ENCODE measurements around the gene SCRN1. TPM values are rescaled to one million over a fixed set of nuclear protein-coding genes. Genes with fewer than 3 reads are reported as not detected.

The SCRN1 gene
- total RNA-seq, 4 donors from 2014 or later: 15.0 to 24.5 (median 17.3) TPM

DNA sequence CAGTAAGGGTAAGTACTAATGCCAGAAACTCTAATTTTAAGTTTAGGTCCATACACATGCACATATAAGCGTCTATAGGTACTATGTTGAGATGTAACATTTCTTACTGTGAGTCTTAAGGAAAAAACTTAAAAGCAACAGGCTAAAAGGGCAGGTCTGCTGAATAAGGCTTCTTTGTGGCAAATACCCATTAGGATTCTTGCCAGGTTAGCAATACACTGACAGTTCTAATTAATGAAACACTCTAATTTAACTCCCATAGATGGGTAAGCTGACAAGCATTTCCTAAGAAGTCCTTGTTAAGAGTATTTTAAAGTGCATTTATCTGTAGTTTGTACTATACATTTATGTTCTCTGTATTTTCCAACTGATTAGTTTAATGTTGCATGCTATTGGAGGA is 14.0 kb downstream of the SCRN1 start:
- 90 to 93% methylated on average over 1 of the region's 1 CpG for WGBS, 2 donors (ENCODE audit: low coverage in 1 of 2)
- Histone ChIP-seq H3K36me3 (no peaks in the 10 kb centered on the region), H3K27me3 (no peaks in the 10 kb centered on the region), H3K27ac (no peak overlapping the region), H3K9me3 (no peaks in the 10 kb centered on the region), H3K4me3 (no peak overlapping the region), H3K4me1 (peaks cover 0 to 11% (median 3%) of the 10 kb centered on the region in 4 donors)
- intact Hi-C loops (cut with DNase I; ENCODE audit: low total_unique reads) (no loop called here), in situ Hi-C loops (cut with MboI; ENCODE audit: low pct_ligation_motif_present in 1 of 4, low pct_unique_long_range_greater_than_20kb in 1 of 4, low sequenced_read_pairs in 3 of 4) (no loop called here)
- DNase-seq: no peak
- TF ChIP-seq EP300 (IDR thresholded peaks at IDR 0.05; ENCODE audit: low read depth): no peak
- TF ChIP-seq POLR2A (IDR thresholded peaks at IDR 0.05): no peak
- TF ChIP-seq CTCF (IDR thresholded peaks at IDR 0.05): no peak
- TF ChIP-seq POLR2AphosphoS5 (IDR thresholded peaks at IDR 0.05): no peak

DNA sequence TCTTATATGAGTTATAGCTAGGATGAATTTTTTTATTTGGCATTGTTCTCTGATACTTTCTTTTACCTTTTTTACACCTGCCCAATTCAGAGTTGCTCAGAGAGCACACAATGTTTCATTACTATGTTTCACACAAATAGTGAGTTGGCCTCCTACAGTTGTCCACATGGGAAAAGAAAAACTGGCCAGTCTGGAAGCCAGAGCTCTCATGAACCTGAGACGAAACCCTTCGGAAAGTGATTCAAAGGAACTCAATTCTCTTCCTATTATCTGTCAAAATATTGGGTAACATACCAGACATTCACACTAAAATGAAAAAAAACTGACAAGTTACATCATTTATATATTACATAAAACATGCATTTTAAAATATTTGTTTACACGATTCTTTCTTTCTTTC is 15.3 kb downstream of the SCRN1 start:
- Histone ChIP-seq H3K36me3 (no peaks in the 10 kb centered on the region), H3K9me3 (no peaks in the 10 kb centered on the region), H3K27me3 (no peaks in the 10 kb centered on the region), H3K4me3 (no peak overlapping the region), H3K4me1 (peaks cover 0 to 11% (median 4%) of the 10 kb centered on the region in 4 donors), H3K27ac (no peak overlapping the region)
- 89 to 90% methylated on average over 3 of the region's 3 CpGs for WGBS, 2 donors (ENCODE audit: low coverage in 1 of 2)
- TF ChIP-seq POLR2AphosphoS5 (IDR thresholded peaks at IDR 0.05): no peak
- TF ChIP-seq EP300 (IDR thresholded peaks at IDR 0.05; ENCODE audit: low read depth): no peak
- in situ Hi-C loops (cut with MboI; ENCODE audit: low pct_ligation_motif_present in 1 of 4, low pct_unique_long_range_greater_than_20kb in 1 of 4, low sequenced_read_pairs in 3 of 4) (no loop called here), intact Hi-C loops (cut with DNase I; ENCODE audit: low total_unique reads) (no loop called here)
- DNase-seq: no peak

GRCh38 chr7:29972315-29972669 is 17.3 kb downstream of the SCRN1 start:
- in situ Hi-C loops (cut with MboI; ENCODE audit: low pct_ligation_motif_present in 1 of 4, low pct_unique_long_range_greater_than_20kb in 1 of 4, low sequenced_read_pairs in 3 of 4) (no loop called here), intact Hi-C loops (cut with DNase I; ENCODE audit: low total_unique reads) (no loop called here)
- peaks cover 0 to 11% (median 4%) of the 10 kb centered on the region in 4 donors for H3K4me1 ChIP-seq
- WGBS, 2 donors (ENCODE audit: low coverage in 1 of 2): 93% methylated on average over 1 of the region's 1 CpG; no CpG with 5 or more reads in 1 of the 2 donors
- no peak for DNase-seq
- H3K27me3 ChIP-seq: no peaks in the 10 kb centered on the region
- no peaks in the 10 kb centered on the region for H3K36me3 ChIP-seq
- no peak overlapping the region for H3K4me3 ChIP-seq
- TF ChIP-seq POLR2A (IDR thresholded peaks at IDR 0.05) (no peak), POLR2AphosphoS5 (IDR thresholded peaks at IDR 0.05) (no peak), EP300 (IDR thresholded peaks at IDR 0.05; ENCODE audit: low read depth) (no peak), CTCF (IDR thresholded peaks at IDR 0.05) (no peak)
- no peaks in the 10 kb centered on the region for H3K9me3 ChIP-seq
- no peak overlapping the region for H3K27ac ChIP-seq

DNA sequence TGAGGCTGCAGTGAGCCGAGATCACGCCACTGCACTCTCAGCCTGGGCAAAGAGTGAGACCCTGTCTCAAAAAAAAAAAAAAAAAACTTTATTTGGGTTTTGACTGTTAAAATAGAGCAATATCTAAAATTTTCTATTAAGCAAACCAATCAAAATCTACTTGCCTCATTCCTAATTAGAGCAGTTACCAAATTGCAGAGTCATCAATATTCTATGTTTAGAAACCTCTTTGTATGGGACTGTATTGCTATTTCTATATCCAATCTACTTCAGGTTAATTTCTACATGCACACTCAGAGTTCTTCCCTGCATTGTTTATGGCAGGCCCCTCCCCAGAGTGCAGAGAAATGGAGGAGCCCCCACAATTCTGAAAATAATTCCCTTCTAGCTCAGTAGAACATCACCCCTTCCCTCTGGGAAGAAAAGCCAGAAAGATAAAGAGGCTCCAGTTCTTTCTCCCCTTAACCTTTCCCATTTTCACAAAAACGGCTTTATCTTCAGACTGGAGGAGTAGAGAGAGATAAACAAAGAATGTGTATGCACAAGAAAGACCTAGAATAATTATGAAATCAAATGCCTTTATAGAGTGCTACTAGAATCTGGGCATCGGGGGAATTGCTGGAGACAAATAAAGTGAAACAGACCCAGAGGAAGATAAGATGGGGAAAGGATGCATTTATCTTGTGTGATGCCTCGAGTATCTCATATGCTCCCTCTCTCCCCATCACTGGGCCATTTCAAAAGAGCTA is 17.9 kb downstream of the SCRN1 start:
- no peak for TF ChIP-seq EP300 (IDR thresholded peaks at IDR 0.05; ENCODE audit: low read depth)
- TF ChIP-seq CTCF (IDR thresholded peaks at IDR 0.05): no peak
- no peak for TF ChIP-seq POLR2A (IDR thresholded peaks at IDR 0.05)
- Histone ChIP-seq H3K27ac (no peak overlapping the region), H3K27me3 (no peaks in the 10 kb centered on the region), H3K4me1 (peaks cover 0 to 8% (median 4%) of the 10 kb centered on the region in 4 donors), H3K4me3 (no peak overlapping the region), H3K9me3 (no peaks in the 10 kb centered on the region), H3K36me3 (no peaks in the 10 kb centered on the region)
- no peak for DNase-seq
- WGBS, 2 donors (ENCODE audit: low coverage in 1 of 2): 91 to 92% methylated on average over 5 of the region's 5 CpGs
- intact Hi-C loops (cut with DNase I; ENCODE audit: low total_unique reads) (no loop called here), in situ Hi-C loops (cut with MboI; ENCODE audit: low pct_ligation_motif_present in 1 of 4, low pct_unique_long_range_greater_than_20kb in 1 of 4, low sequenced_read_pairs in 3 of 4) (no loop called here)

DNA sequence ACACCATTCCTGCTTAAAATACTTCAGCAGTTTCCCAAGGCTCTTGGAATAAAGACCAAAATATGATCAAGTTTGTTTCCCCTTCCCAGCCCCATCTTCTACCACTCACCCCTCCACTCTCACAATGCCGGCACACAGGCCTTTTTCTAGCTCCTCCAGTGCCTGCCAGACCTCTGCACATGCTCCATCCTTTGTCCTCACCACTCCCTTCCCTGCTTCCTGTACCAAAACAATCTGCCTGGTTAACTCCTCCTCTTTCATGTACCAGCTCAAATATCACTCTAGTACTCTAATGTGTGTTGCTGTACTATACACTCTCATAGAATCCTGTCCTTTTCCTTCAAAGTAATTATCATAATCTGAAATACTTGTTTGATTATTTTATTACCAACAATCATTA is 19.4 kb downstream of the SCRN1 start:
- H3K9me3 ChIP-seq: no peaks in the 10 kb centered on the region
- H3K27me3 ChIP-seq: no peaks in the 10 kb centered on the region
- no peak overlapping the region for H3K27ac ChIP-seq
- TF ChIP-seq POLR2A (IDR thresholded peaks at IDR 0.05): no peak
- TF ChIP-seq CTCF (IDR thresholded peaks at IDR 0.05): no peak
- no peak for TF ChIP-seq POLR2AphosphoS5 (IDR thresholded peaks at IDR 0.05)
- no peak for TF ChIP-seq EP300 (IDR thresholded peaks at IDR 0.05; ENCODE audit: low read depth)
- no peak overlapping the region for H3K4me3 ChIP-seq
- H3K36me3 ChIP-seq: no peaks in the 10 kb centered on the region
- intact Hi-C loops (cut with DNase I; ENCODE audit: low total_unique reads) (no loop called here), in situ Hi-C loops (cut with MboI; ENCODE audit: low pct_ligation_motif_present in 1 of 4, low pct_unique_long_range_greater_than_20kb in 1 of 4, low sequenced_read_pairs in 3 of 4) (no loop called here)
- no peak for DNase-seq
- 84 to 100% methylated on average over 1 of the region's 1 CpG for WGBS, 2 donors (ENCODE audit: low coverage in 1 of 2)
- peaks cover 0 to 3% (median 0%) of the 10 kb centered on the region in 4 donors for H3K4me1 ChIP-seq
